Measurements from ENCODE around the gene HNRNPC. TPM values are rescaled to one million over a fixed set of nuclear protein-coding genes. Genes with fewer than 3 reads are reported as not detected.
A peak's percentile ranks its signal among the peaks of the same experiment; 100 is the strongest.

HNRNPC gene
- total RNA-seq, 1 donor from 2014 or later = 388 TPM

GRCh38 chr14:21206753-21207684 is 62.2 kb downstream of the HNRNPC start:
- DNase-seq (no peak), ATAC-seq (peak in 1 of 2 donors; percentile 26)
- TF ChIP-seq, protein P1, sequence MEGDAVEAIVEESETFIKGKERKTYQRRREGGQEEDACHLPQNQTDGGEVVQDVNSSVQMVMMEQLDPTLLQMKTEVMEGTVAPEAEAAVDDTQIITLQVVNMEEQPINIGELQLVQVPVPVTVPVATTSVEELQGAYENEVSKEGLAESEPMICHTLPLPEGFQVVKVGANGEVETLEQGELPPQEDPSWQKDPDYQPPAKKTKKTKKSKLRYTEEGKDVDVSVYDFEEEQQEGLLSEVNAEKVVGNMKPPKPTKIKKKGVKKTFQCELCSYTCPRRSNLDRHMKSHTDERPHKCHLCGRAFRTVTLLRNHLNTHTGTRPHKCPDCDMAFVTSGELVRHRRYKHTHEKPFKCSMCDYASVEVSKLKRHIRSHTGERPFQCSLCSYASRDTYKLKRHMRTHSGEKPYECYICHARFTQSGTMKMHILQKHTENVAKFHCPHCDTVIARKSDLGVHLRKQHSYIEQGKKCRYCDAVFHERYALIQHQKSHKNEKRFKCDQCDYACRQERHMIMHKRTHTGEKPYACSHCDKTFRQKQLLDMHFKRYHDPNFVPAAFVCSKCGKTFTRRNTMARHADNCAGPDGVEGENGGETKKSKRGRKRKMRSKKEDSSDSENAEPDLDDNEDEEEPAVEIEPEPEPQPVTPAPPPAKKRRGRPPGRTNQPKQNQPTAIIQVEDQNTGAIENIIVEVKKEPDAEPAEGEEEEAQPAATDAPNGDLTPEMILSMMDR (IDR thresholded peaks at IDR 0.05) = no peak
- Histone ChIP-seq H3K36me3 (peaks cover 55% of the 10 kb centered on the region), H3K27ac (no peak overlapping the region), H3K27me3 (ENCODE audit: low read depth) (no peaks in the 10 kb centered on the region), H3K9me3 (no peaks in the 10 kb centered on the region), H3K4me1 (peaks cover 19% of the 10 kb centered on the region), H3K4me3 (no peak overlapping the region)
- intact Hi-C loops (cut with DNase I) = no loop called here

- Histone ChIP-seq H3K4me3 (no peak overlapping the region), H3K4me1 (peaks cover 19% of the 10 kb centered on the region), H3K9me3 (no peaks in the 10 kb centered on the region), H3K27ac (no peak overlapping the region), H3K36me3 (peaks cover 44% of the 10 kb centered on the region), H3K27me3 (ENCODE audit: low read depth) (no peaks in the 10 kb centered on the region)
- intact Hi-C loops (cut with DNase I) = no loop called here
- TF ChIP-seq, protein P1 (IDR thresholded peaks at IDR 0.05) = no peak
- DNase-seq = no peak
- ATAC-seq = peak in 1 of 2 donors; percentile 30
Observed at GRCh38 chr14:21205678-21206581, 63.3 kb downstream of the HNRNPC start.

DNA sequence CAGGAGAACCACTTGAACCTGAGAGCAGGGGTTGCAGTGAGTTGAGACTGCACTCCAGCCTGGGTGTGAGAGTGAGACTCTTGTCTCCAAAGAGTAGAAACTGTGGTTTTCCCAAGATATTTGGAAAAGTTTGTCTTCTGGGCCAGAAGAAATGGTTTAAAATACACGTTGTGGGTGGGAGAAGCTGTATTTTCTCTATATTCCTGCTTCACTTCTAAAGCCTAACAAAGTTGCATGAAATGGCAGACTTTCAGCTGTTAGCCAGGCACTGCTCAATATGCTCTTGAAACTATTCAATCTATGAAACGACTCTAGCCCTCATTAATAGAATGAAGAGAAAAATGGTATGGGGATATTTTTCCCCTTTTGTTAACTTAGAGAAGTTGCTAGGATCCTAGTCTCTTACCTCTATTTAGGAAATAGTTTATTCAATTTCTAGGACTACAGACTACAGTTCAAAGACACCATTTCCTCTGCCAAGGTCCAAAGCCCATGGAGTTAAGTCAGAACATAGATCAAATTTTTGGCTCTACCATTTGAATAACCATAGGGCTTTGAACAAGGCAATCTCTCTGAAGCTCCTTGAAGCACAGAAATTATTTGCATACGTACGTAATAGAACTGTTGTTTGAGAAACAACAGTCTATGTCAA is 64.1 kb downstream of the HNRNPC start:
- no peaks in the 10 kb centered on the region for H3K9me3 ChIP-seq
- no peak overlapping the region for H3K27ac ChIP-seq
- intact Hi-C loops (cut with DNase I) = no loop called here
- peaks cover 19% of the 10 kb centered on the region for H3K4me1 ChIP-seq
- TF ChIP-seq, protein P1 (IDR thresholded peaks at IDR 0.05) = no peak
- DNase-seq (no peak), ATAC-seq (no peak)
- H3K27me3 ChIP-seq (ENCODE audit: low read depth) = no peaks in the 10 kb centered on the region
- H3K36me3 ChIP-seq = peaks cover 39% of the 10 kb centered on the region
- no peak overlapping the region for H3K4me3 ChIP-seq

GRCh38 chr14:21204167-21205025 is 64.8 kb downstream of the HNRNPC start:
- Histone ChIP-seq H3K27me3 (ENCODE audit: low read depth) (no peaks in the 10 kb centered on the region), H3K36me3 (peaks cover 32% of the 10 kb centered on the region), H3K9me3 (no peaks in the 10 kb centered on the region), H3K4me3 (no peak overlapping the region), H3K27ac (no peak overlapping the region), H3K4me1 (peaks cover 19% of the 10 kb centered on the region)
- TF ChIP-seq, protein P1 (IDR thresholded peaks at IDR 0.05) = no peak
- intact Hi-C loops (cut with DNase I) = no loop called here
- ATAC-seq (peak; percentile 54 to 72), DNase-seq (no peak)
